H1 (cell line): ENCODE data around the gene LYZ. TPM values are rescaled to one million over a fixed set of nuclear protein-coding genes. Genes with fewer than 3 reads are reported as not detected.

ENCODE experiments used
- CTCF ChIA-PET: fragments of 300-600 bp; sonication (Branson Sonifier 250); formaldehyde crosslinking; loops from one replicate; lab custom pipeline; 2021; ENCODE audit not compliant: partially characterized antibody; lab: Charles Lee
- POLR2A ChIA-PET: fragments of 300-600 bp; sonication (Branson Sonifier 250); formaldehyde crosslinking; loops from one replicate; lab custom pipeline; 2021; ENCODE audit warnings: inconsistent platforms; ENCODE audit not compliant: partially characterized antibody; lab: Charles Lee
- DNase-seq, 2 experiments: peaks; one replicate each; pipeline versions ENCODE4 v3.0.0 to v3.0.0-alpha.2; 2010 to 2022; ENCODE audit warnings: low spot score in 2 of 2, low read depth in 1 of 2, mixed read lengths in 1 of 2
- FAIRE-seq: peaks from 2 replicates; lab custom pipeline; 2011; peaks lifted over from hg19 to GRCh38; lab: Jason Lieb, UNC
- H2AFZ ChIP-seq: 2 replicates; pipeline ENCODE4 v1.8.1; 2012; ENCODE audit warnings: low read length, inconsistent platforms
- H2AK5ac ChIP-seq: 2 replicates; pipeline ENCODE4 v1.6.1; 2013; ENCODE audit warnings: low read depth, low read length
- H2BK120ac ChIP-seq: replicated peaks from 2 replicates; pipeline ENCODE3; 2013; ENCODE audit warnings: low read depth, low read length, inconsistent platforms
- H2BK12ac ChIP-seq: 2 replicates; pipeline ENCODE4 v1.6.1; 2013; ENCODE audit warnings: low read depth, low read length
- H2BK15ac ChIP-seq: 2 replicates; pipeline ENCODE4 v1.6.1; 2013; ENCODE audit warnings: low read length
- H2BK20ac ChIP-seq: 2 replicates; pipeline ENCODE4 v1.6.1; 2013; ENCODE audit warnings: low read length
- H2BK5ac ChIP-seq: 2 replicates; pipeline ENCODE4 v1.6.1; 2013; ENCODE audit warnings: low read depth, low read length
- H3K14ac ChIP-seq: 2 replicates; pipeline ENCODE4 v1.6.1; 2013; ENCODE audit warnings: inconsistent platforms; ENCODE audit not compliant: insufficient read length
- H3K18ac ChIP-seq: 2 replicates; pipeline ENCODE4 v1.6.1; 2013; ENCODE audit warnings: low read length; ENCODE audit errors: extremely low read depth
- H3K23ac ChIP-seq: 2 replicates; pipeline ENCODE4 v1.6.1; 2013; ENCODE audit warnings: inconsistent platforms; ENCODE audit not compliant: insufficient read length
- H3K23me2 ChIP-seq: 2 replicates; pipeline ENCODE4 v1.6.1; 2013; ENCODE audit warnings: low read depth, low read length
- H3K27ac ChIP-seq: 2 replicates; pipeline ENCODE4 v1.6.1; 2011; ENCODE audit warnings: low read depth, low read length, inconsistent platforms
- H3K27me3 ChIP-seq, 4 experiments: replicated peaks in 1 of 4; 1 replicate in 1 of 4; 2 replicates in 3 of 4; pipeline versions ENCODE4 v1.6.1 to v1.8.1; 2011 to 2013; ENCODE audit warnings: low read length in 3 of 4, mild to moderate bottlenecking in 3 of 4, inconsistent platforms in 2 of 4, mixed read lengths in 2 of 4, moderate library complexity in 1 of 4; ENCODE audit not compliant: control insufficient read depth in 3 of 4, insufficient read depth in 3 of 4; ENCODE audit errors: extremely low read depth in 1 of 4
- H3K36me3 ChIP-seq, 4 experiments: 2 replicates each; pipeline versions ENCODE4 v1.6.1 to v1.8.1; 2011 to 2013; ENCODE audit warnings: mild to moderate bottlenecking in 4 of 4, low read length in 3 of 4, moderate library complexity in 2 of 4, control low read depth in 1 of 4, inconsistent platforms in 1 of 4; ENCODE audit not compliant: insufficient read depth in 4 of 4, control insufficient read depth in 2 of 4
- H3K4ac ChIP-seq: replicated peaks from 2 replicates; pipeline ENCODE3; 2013; ENCODE audit warnings: low read length, low read depth, mixed read lengths, inconsistent platforms; ENCODE audit not compliant: insufficient read length
- H3K4me1 ChIP-seq, 4 experiments: replicated peaks in 1 of 4; 1 replicate in 1 of 4; 2 replicates in 3 of 4; pipeline versions ENCODE4 v1.6.1 to v1.8.1; 2011 to 2013; ENCODE audit warnings: low read length in 3 of 4, inconsistent platforms in 2 of 4, mixed read lengths in 1 of 4; ENCODE audit not compliant: insufficient read depth in 4 of 4, control insufficient read depth in 3 of 4
- H3K4me2 ChIP-seq, 2 experiments: 2 replicates each; pipeline versions ENCODE4 v1.6.1 to v1.8.1; 2011 to 2013; ENCODE audit warnings: low read depth in 2 of 2, low read length in 2 of 2, control low read depth in 1 of 2, inconsistent platforms in 1 of 2, mild to moderate bottlenecking in 1 of 2; ENCODE audit not compliant: insufficient read depth in 1 of 2
- H3K4me3 ChIP-seq, 4 experiments: fragments of 200-600, 300-600 bp in 1 of 4; sonication (generic), shearing (Covaris generic), sonication (Bioruptor Twin) in 1 of 4; 2 replicates each; pipeline versions ENCODE4 v1.5.1 to v1.8.1; 2011 to 2016; ENCODE audit warnings: low read length in 4 of 4, low read depth in 3 of 4, control low read depth in 2 of 4, inconsistent platforms in 2 of 4, mild to moderate bottlenecking in 2 of 4, mixed read lengths in 1 of 4, moderate library complexity in 1 of 4; ENCODE audit not compliant: insufficient read depth in 2 of 4; ENCODE audit errors: extremely low read depth in 1 of 4
- H3K56ac ChIP-seq: replicated peaks from 2 replicates; pipeline ENCODE3; 2013; ENCODE audit warnings: low read depth, mild to moderate bottlenecking, mixed read lengths, low read length, inconsistent platforms; ENCODE audit not compliant: insufficient read length
- H3K79me1 ChIP-seq: 2 replicates; pipeline ENCODE4 v1.6.1; 2013; ENCODE audit warnings: low read depth, low read length, control low read depth
- H3K79me2 ChIP-seq, 2 experiments: 2 replicates each; pipeline versions ENCODE4 v1.6.1 to v1.8.1; 2012 to 2013; ENCODE audit warnings: low read length in 2 of 2, mild to moderate bottlenecking in 2 of 2, inconsistent platforms in 1 of 2; ENCODE audit not compliant: insufficient read depth in 2 of 2, control insufficient read depth in 1 of 2
- H3K9ac ChIP-seq, 4 experiments: replicated peaks in 1 of 4; 1 replicate in 1 of 4; 2 replicates in 3 of 4; pipeline versions ENCODE4 v1.6.1 to v1.8.1; 2011 to 2013; ENCODE audit warnings: low read depth in 3 of 4, low read length in 3 of 4, control low read depth in 2 of 4, mild to moderate bottlenecking in 2 of 4, moderate library complexity in 2 of 4, inconsistent platforms in 1 of 4; ENCODE audit errors: extremely low read depth in 1 of 4
- H3K9me3 ChIP-seq, 2 experiments: 2 replicates each; pipeline versions ENCODE4 v1.6.1 to v1.8.1; 2012 to 2013; ENCODE audit warnings: mild to moderate bottlenecking in 2 of 2, moderate library complexity in 2 of 2, control low read depth in 1 of 2, inconsistent platforms in 1 of 2, low read depth in 1 of 2, low read length in 1 of 2, mixed read lengths in 1 of 2; ENCODE audit not compliant: insufficient read depth in 2 of 2
- H4K20me1 ChIP-seq, 2 experiments: replicated peaks in 1 of 2; 2 replicates each; pipeline versions ENCODE3 to v1.8.1; 2011 to 2013; ENCODE audit warnings: inconsistent platforms in 2 of 2, low read length in 2 of 2, mild to moderate bottlenecking in 1 of 2; ENCODE audit not compliant: insufficient read depth in 2 of 2, control insufficient read depth in 1 of 2
- H4K5ac ChIP-seq: 2 replicates; pipeline ENCODE4 v1.6.1; 2013; ENCODE audit warnings: low read length, low read depth, mixed read lengths, inconsistent platforms; ENCODE audit not compliant: insufficient read length
- H4K8ac ChIP-seq: 2 replicates; pipeline ENCODE4 v1.8.0; 2013; ENCODE audit warnings: mild to moderate bottlenecking, moderate library complexity, low read length, inconsistent platforms; ENCODE audit not compliant: insufficient read depth; ENCODE audit errors: extremely low read depth
- H4K91ac ChIP-seq: replicated peaks from 2 replicates; pipeline ENCODE3; 2013; ENCODE audit warnings: low read length, mixed read lengths, inconsistent platforms; ENCODE audit not compliant: insufficient read length
- CBX5 ChIP-seq: fragments of 300-800, 300-1000 bp; sonication (generic); IDR thresholded peaks from 2 replicates; pipeline ENCODE4 v1.7.1; 2016; ENCODE audit warnings: antibody characterized with exemption, low read length, low read depth
- CBX8 ChIP-seq: fragments of 300-800, 300-1000 bp; sonication (generic); IDR thresholded peaks from 2 replicates; pipeline ENCODE4 v1.7.1; 2016; ENCODE audit warnings: low read depth, low read length, borderline replicate concordance
- CHD1 ChIP-seq: IDR thresholded peaks from 2 replicates; pipeline ENCODE4 v1.6.1; 2012; ENCODE audit warnings: low read depth, low read length, improper control_type of control experiment
- CTBP2 ChIP-seq: IDR thresholded peaks from 2 replicates; pipeline ENCODE4 v1.7.0; 2011; ENCODE audit warnings: borderline replicate concordance, mild to moderate bottlenecking, moderate library complexity, mixed read lengths, low read length; ENCODE audit not compliant: insufficient read depth, insufficient read length
- FOSL1 ChIP-seq: IDR thresholded peaks from 2 replicates; pipeline ENCODE4 v1.6.1; 2011; ENCODE audit warnings: mild to moderate bottlenecking, low read depth, low read length, moderate library complexity; ENCODE audit not compliant: insufficient read depth
- GABPA ChIP-seq: IDR thresholded peaks from 2 replicates; pipeline ENCODE4 v1.6.1; 2011; ENCODE audit warnings: mild to moderate bottlenecking, low read length, moderate library complexity, borderline replicate concordance; ENCODE audit not compliant: insufficient read depth
- JUND ChIP-seq: IDR thresholded peaks from 2 replicates; pipeline ENCODE4 v1.6.1; 2011; ENCODE audit warnings: mild to moderate bottlenecking, improper control_type of control experiment, low read length
- KDM4A ChIP-seq: IDR thresholded peaks from one replicate; pipeline ENCODE4 v1.7.1; 2012; ENCODE audit warnings: low read depth, mild to moderate bottlenecking, moderate library complexity, low read length, inconsistent platforms; ENCODE audit not compliant: severe bottlenecking
- KDM5A ChIP-seq: fragments of 200-600 bp; IDR thresholded peaks from 2 replicates; pipeline ENCODE4 v1.7.1; 2012; ENCODE audit warnings: mild to moderate bottlenecking, low read length, inconsistent platforms, mixed read lengths
- SIRT6 ChIP-seq: IDR thresholded peaks from one replicate; pipeline ENCODE4 v1.7.1; 2012; ENCODE audit warnings: low read length, inconsistent platforms
- SP2 ChIP-seq: IDR thresholded peaks from 2 replicates; pipeline ENCODE4 v1.6.1; 2012; ENCODE audit warnings: mild to moderate bottlenecking, low read length, inconsistent platforms
- SUZ12 ChIP-seq: fragments of 200-600 bp; sonication (generic); IDR thresholded peaks from 2 replicates; pipeline ENCODE4 v1.6.1; 2012; ENCODE audit warnings: mild to moderate bottlenecking, inconsistent platforms, low read length, moderate library complexity, mixed read lengths
- TAF7 ChIP-seq: optimal IDR thresholded peaks from 2 replicates; pipeline ENCODE3; 2011; ENCODE audit warnings: low read depth, mild to moderate bottlenecking, inconsistent platforms, low read length, moderate library complexity, borderline replicate concordance
- WGBS, 2 experiments: shearing (Covaris generic) in 1 of 2; methylation state at CpG; one replicate each; pipeline versions ENCODE4 v1.1.6 to v1.1.7; 2013 to 2015; ENCODE audit warnings: low lambda C conversion rate in 2 of 2, mixed read lengths in 2 of 2, inconsistent platforms in 1 of 2, low coverage in 1 of 2, missing lambda C conversion rate in 1 of 2; ENCODE audit not compliant: insufficient replicate concordance in 2 of 2, insufficient coverage in 1 of 2, insufficient read length in 1 of 2; ENCODE audit errors: extremely low coverage in 1 of 2, missing lambda C conversion rate in 1 of 2; 5-methylcytosine and 5-hydroxymethylcytosine counted together
- polyA plus RNA-seq, 7 experiments: library from polyadenylated mRNA; depleted of rRNA in 3 of 7; stranded (reverse) in 5 of 7; unstranded in 2 of 7; fragments of >200 nt in 5 of 7; fragments of 200-250 nt in 2 of 7; gene quantifications; 1 replicate in 5 of 7; 2 replicates in 1 of 7; 4 replicates in 1 of 7; pipeline versions ENCODE4 v1.2.1 to v1.2.3, GENCODE V29; 2011 to 2013; ENCODE audit warnings: missing spikeins in 2 of 7, mixed read lengths in 2 of 7
- total RNA-seq: library from RNA; stranded (reverse); fragmentation: NEBNext Ultra II Directional; extraction: Animal tissue kit (Norgen Biotek cat#: 25700); gene quantifications from 2 replicates; pipeline ENCODE4 v1.2.1, GENCODE V29; 2021
- TF ChIP-seq, protein P1 (sequence below): IDR thresholded peaks from 2 replicates; pipeline ENCODE4 v1.6.1; 2011; ENCODE audit warnings: low read depth, mild to moderate bottlenecking, low read length; ENCODE audit not compliant: insufficient read depth

Gene LYZ
- total and polyA plus RNA-seq, 2 of the 8 experiments (the other 6 are each of a cell fraction or from before 2014, with no cell fraction given): not detected

- POLR2A ChIA-PET: no interaction called here
- Histone ChIP-seq H2AFZ (no peak overlapping the region), H3K14ac (no peak overlapping the region), H3K79me2 (no peaks in the 10 kb centered on the region), H3K27ac (no peak overlapping the region), H4K8ac (no peak overlapping the region), H3K4me1 (no peaks in the 10 kb centered on the region), H4K91ac (no peak overlapping the region), H3K56ac (no peak overlapping the region), H3K9ac (no peak overlapping the region), H3K36me3 (peaks cover 0 to 12% (median 3%) of the 10 kb centered on the region in 4 experiments; a peak in 3 of 8 replicates), H3K4me3 (no peak overlapping the region), H3K4ac (no peak overlapping the region), H2AK5ac (no peak overlapping the region), H2BK15ac (no peak overlapping the region), H3K79me1 (no peaks in the 10 kb centered on the region), H2BK120ac (no peak overlapping the region), H2BK20ac (no peak overlapping the region), H3K4me2 (no peak overlapping the region), H3K18ac (no peak overlapping the region), H4K5ac (no peak overlapping the region), H2BK12ac (no peak overlapping the region), H3K27me3 (peaks cover 0 to 1% (median 0%) of the 10 kb centered on the region in 4 experiments; a peak in 1 of 7 replicates), H2BK5ac (no peak overlapping the region), H3K23me2 (no peaks in the 10 kb centered on the region), H3K23ac (no peak overlapping the region), H4K20me1 (no peaks in the 10 kb centered on the region), H3K9me3 (no peaks in the 10 kb centered on the region)
- CTCF ChIA-PET: interaction anchor here (0.7 to 3.6 kb wide), 11 partner anchors 10 to 181 kb away, joined by 3 to 23 read pairs (median 3); no protein-coding TSS in a partner anchor
- FAIRE-seq (no peak), DNase-seq (no peak)
- TF ChIP-seq FOSL1: no peak
- TF ChIP-seq CBX8: no peak
- no peak for TF ChIP-seq SIRT6
- TF ChIP-seq, protein P1, sequence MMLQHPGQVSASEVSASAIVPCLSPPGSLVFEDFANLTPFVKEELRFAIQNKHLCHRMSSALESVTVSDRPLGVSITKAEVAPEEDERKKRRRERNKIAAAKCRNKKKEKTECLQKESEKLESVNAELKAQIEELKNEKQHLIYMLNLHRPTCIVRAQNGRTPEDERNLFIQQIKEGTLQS: no peak
- TF ChIP-seq SUZ12: no peak
- no peak for TF ChIP-seq KDM5A
- no peak for TF ChIP-seq TAF7
- no peak for TF ChIP-seq JUND
- TF ChIP-seq KDM4A: no peak
- no peak for TF ChIP-seq CBX5
- no peak for TF ChIP-seq SP2
- TF ChIP-seq CHD1: no peak
- TF ChIP-seq GABPA: no peak
- TF ChIP-seq CTBP2: no peak
- WGBS, 2 experiments: 78% methylated on average over 1 of the region's 1 CpG; no CpG with 5 or more reads in 1 of the 2 experiments
Observed at GRCh38 chr12:69389831-69390230, 41.6 kb downstream of the LYZ start.
